OCI-LY1 (cell line): ENCODE results near the gene ZNF277.
"Not testable (repeated sequence)": the region's sequence is repeated elsewhere in the genome, so short reads cannot be mapped to it uniquely, and the experiment has no call there.

ENCODE experiments used
- CTCF ChIP-seq: fragments of 200-600 bp; sonication (generic), shearing (Covaris generic); IDR thresholded peaks from 2 replicates; pipeline ENCODE4 v1.5.1; 2017; ENCODE audit warnings: mild to moderate bottlenecking, antibody characterized with exemption, low read length, moderate library complexity, mixed read lengths
- EZH2 ChIP-seq: fragments of 200-600 bp; sonication (generic), shearing (Covaris generic); IDR thresholded peaks from 2 replicates; pipeline ENCODE4 v1.8.0; 2017; ENCODE audit warnings: borderline replicate concordance, mixed run types, mild to moderate bottlenecking, antibody characterized with exemption, low read length, moderate library complexity, mixed read lengths

GRCh38 chr7:112249967-112250366, 43.5 kb downstream of the ZNF277 start:
- TF ChIP-seq CTCF, EZH2: not testable (repeated sequence)
